KG1 (cell line): ENCODE measurements around the gene MACO1.

Experiments used
- DNase-seq: peaks from one replicate; lab custom pipeline; 2025; lab: John Stamatoyannopoulos, UW

The MACO1 gene

GRCh38 chr1:25543425-25544242 is 112.9 kb downstream of the MACO1 start, which contains the start of gene LDLRAP1:
LDLRAP1 (plus strand) TSS chr1:25543606; CDS start chr1:25543699, 93 bp downstream.
- peak; percentile 29 for DNase-seq

GRCh38 chr1:25544243-25544764 is 113.6 kb downstream of the MACO1 start:
- no peak for DNase-seq

GRCh38 chr1:25544819-25545218 is 114.1 kb downstream of the MACO1 start:
- DNase-seq: no peak

- no peak for DNase-seq
Measured at GRCh38 chr1:25545767-25546166, 115.1 kb downstream of the MACO1 start.

GRCh38 chr1:25546193-25546592 is 115.5 kb downstream of the MACO1 start:
- no peak for DNase-seq

GRCh38 chr1:25548601-25549000 is 117.9 kb downstream of the MACO1 start:
- DNase-seq: no peak

GRCh38 chr1:25549273-25550154 is 118.8 kb downstream of the MACO1 start:
- DNase-seq: peak; percentile 78
